CD14-positive monocyte (primary cell): ENCODE results near the gene NXT1. TPM values are rescaled to one million over a fixed set of nuclear protein-coding genes. Genes with fewer than 3 reads are reported as not detected.

Experiments
- DNase-seq, 3 donors: peaks; one replicate each; pipeline ENCODE4 v3.0.0-alpha.2; 2011 to 2022
- H2AFZ ChIP-seq: 2 replicates; pipeline ENCODE4 v1.6.0; 2012; ENCODE audit warnings: mild to moderate bottlenecking, low read depth, low read length, inconsistent platforms; ENCODE audit not compliant: insufficient read depth, poor library complexity, severe bottlenecking
- H3K27ac ChIP-seq, 2 donors: 1 replicate in 1 of 2; 2 replicates in 1 of 2; pipeline ENCODE4 v1.5.1; 2012 to 2013; ENCODE audit warnings: low read length in 2 of 2, control low read depth in 1 of 2, inconsistent platforms in 1 of 2, low read depth in 1 of 2, mild to moderate bottlenecking in 1 of 2
- H3K27me3 ChIP-seq, 2 donors: one replicate each; pipeline versions ENCODE4 v1.6.0 to v1.6.1; 2011 to 2013; ENCODE audit warnings: low read length in 2 of 2; ENCODE audit not compliant: control insufficient read depth in 2 of 2, insufficient read depth in 2 of 2
- H3K36me3 ChIP-seq, 2 donors: replicated peaks in 1 of 2; 1 replicate in 1 of 2; 2 replicates in 1 of 2; pipeline versions ENCODE4 v1.5.1 to v1.6.1; 2012 to 2013; ENCODE audit warnings: low read length in 2 of 2, control low read depth in 1 of 2, inconsistent platforms in 1 of 2, mild to moderate bottlenecking in 1 of 2; ENCODE audit not compliant: insufficient read depth in 2 of 2, control insufficient read depth in 1 of 2
- H3K4me1 ChIP-seq, 2 donors: 1 replicate in 1 of 2; 2 replicates in 1 of 2; pipeline versions ENCODE4 v1.5.1 to v1.6.1; 2012 to 2013; ENCODE audit warnings: low read length in 2 of 2, control low read depth in 1 of 2, inconsistent platforms in 1 of 2, mild to moderate bottlenecking in 1 of 2, moderate library complexity in 1 of 2; ENCODE audit not compliant: insufficient read depth in 2 of 2, control insufficient read depth in 1 of 2
- H3K4me2 ChIP-seq: replicated peaks from 2 replicates; pipeline ENCODE3; 2012; ENCODE audit warnings: low read length, moderate library complexity, mild to moderate bottlenecking; ENCODE audit not compliant: poor library complexity, severe bottlenecking; ENCODE audit errors: extremely low read depth
- H3K4me3 ChIP-seq, 3 experiments: fragments of 200-600 bp in 1 of 3; sonication (generic) in 1 of 3; replicated peaks in 1 of 3; 1 replicate in 2 of 3; 2 replicates in 1 of 3; pipeline ENCODE4 v1.5.1; 2011 to 2013; ENCODE audit warnings: low read length in 3 of 3, mild to moderate bottlenecking in 3 of 3, control low read depth in 2 of 3, low read depth in 2 of 3, inconsistent platforms in 1 of 3, moderate library complexity in 1 of 3
- H3K79me2 ChIP-seq: 2 replicates; pipeline ENCODE4 v1.6.0; 2012; ENCODE audit warnings: mild to moderate bottlenecking, control low read depth, inconsistent platforms, low read length, moderate library complexity; ENCODE audit not compliant: insufficient read depth
- H3K9ac ChIP-seq: 2 replicates; pipeline ENCODE4 v1.6.0; 2017; ENCODE audit warnings: low read length, mild to moderate bottlenecking; ENCODE audit not compliant: insufficient read depth, poor library complexity, severe bottlenecking
- H3K9me3 ChIP-seq, 2 donors: replicated peaks in 1 of 2; 1 replicate in 1 of 2; 2 replicates in 1 of 2; pipeline versions ENCODE4 v1.5.1 to v1.6.1; 2012 to 2013; ENCODE audit warnings: low read length in 2 of 2, control low read depth in 1 of 2; ENCODE audit not compliant: control insufficient read depth in 1 of 2, insufficient read depth in 1 of 2
- H4K20me1 ChIP-seq: 2 replicates; pipeline ENCODE4 v1.6.0; 2012; ENCODE audit warnings: mild to moderate bottlenecking, low read length, control low read depth, moderate library complexity; ENCODE audit not compliant: insufficient read depth
- H3K27ac Mint-ChIP-seq, 7 donors: one replicate each; pipeline ENCODE4 v1.8.0; 2020; ENCODE audit warnings: mild to moderate bottlenecking in 7 of 7, mixed read lengths in 7 of 7, moderate library complexity in 6 of 7, inconsistent platforms in 2 of 7
- H3K27me3 Mint-ChIP-seq, 3 donors: one replicate each; pipeline ENCODE4 v1.8.0; 2021 to 2022; ENCODE audit warnings: low read depth in 3 of 3, mild to moderate bottlenecking in 3 of 3, mixed read lengths in 3 of 3, moderate library complexity in 3 of 3, inconsistent platforms in 1 of 3
- H3K36me3 Mint-ChIP-seq, 2 donors: one replicate each; pipeline ENCODE4 v1.8.0; 2020; ENCODE audit warnings: mixed read lengths in 2 of 2, inconsistent platforms in 1 of 2, mild to moderate bottlenecking in 1 of 2
- H3K4me1 Mint-ChIP-seq: one replicate; pipeline ENCODE4 v1.8.0; 2020; ENCODE audit warnings: mild to moderate bottlenecking, mixed read lengths
- H3K4me3 Mint-ChIP-seq, 2 donors: one replicate each; pipeline ENCODE4 v1.8.0; 2020; ENCODE audit warnings: mild to moderate bottlenecking in 2 of 2, mixed read lengths in 2 of 2, moderate library complexity in 1 of 2
- H3K9me3 Mint-ChIP-seq, 7 donors: one replicate each; pipeline ENCODE4 v1.8.0; 2020 to 2022; ENCODE audit warnings: mixed read lengths in 7 of 7, mild to moderate bottlenecking in 6 of 7, moderate library complexity in 6 of 7, inconsistent platforms in 2 of 7
- CTCF ChIP-seq: fragments of 200-600 bp; IDR thresholded peaks from one replicate; pipeline ENCODE4 v1.8.0; 2022; ENCODE audit warnings: antibody characterized with exemption, mild to moderate bottlenecking
- WGBS: methylation state at CpG from one replicate; pipeline ENCODE4 v1.1.5; 2013; ENCODE audit warnings: missing lambda C conversion rate; ENCODE audit not compliant: insufficient coverage; 5-methylcytosine and 5-hydroxymethylcytosine counted together
- intact Hi-C, 2 donors: fragments of 100-400 bp; cut with micrococcal nuclease; formaldehyde crosslinking; loops; one replicate each; pipeline versions ENCODE4 v1.15.0 to v1.15.1; 2023
- polyA plus RNA-seq, 3 donors: library from polyadenylated mRNA; depleted of rRNA in 1 of 3; unstranded in 2 of 3; stranded (reverse) in 1 of 3; fragments of 300-500 nt in 2 of 3; fragments of >200 nt in 1 of 3; fragmentation: Illumina TruSeq in 2 of 3; gene quantifications; 1 replicate in 2 of 3; 2 replicates in 1 of 3; pipeline ENCODE4 v1.2.3, GENCODE V29; 2012 to 2021

Gene NXT1
- polyA plus RNA-seq, 3 donors = 37.8 to 140 (median 39.4) TPM

DNA sequence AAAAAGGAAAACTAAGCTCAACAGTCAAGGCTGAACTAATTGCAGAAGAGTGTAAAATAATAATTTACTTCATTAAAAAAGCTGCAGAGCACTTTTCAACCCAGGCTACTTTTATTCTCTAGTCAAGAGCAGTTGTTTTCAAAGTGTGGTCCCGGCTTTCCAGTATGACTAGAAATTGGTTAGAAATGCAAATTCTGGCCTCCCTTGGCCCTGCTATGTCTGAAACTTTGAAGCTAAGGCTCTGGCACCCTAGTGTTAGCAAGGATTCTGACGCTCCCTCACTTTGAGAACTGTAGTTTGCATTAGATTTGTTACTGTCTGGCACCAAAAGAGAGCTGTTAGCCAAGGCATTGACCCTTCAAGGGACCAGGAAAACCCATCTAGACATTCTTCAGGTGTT is 9.5 kb upstream of the NXT1 start:
- intact Hi-C loops = loop anchor here (5.0 to 10.0 kb wide), 6 partner anchors 64 to 1004 kb away; no protein-coding TSS in a partner anchor
- TF ChIP-seq CTCF = no peak
- DNase-seq = no peak
- Histone ChIP-seq H2AFZ (no peak overlapping the region), H4K20me1 (no peaks in the 10 kb centered on the region), H3K27me3 (no peaks in the 10 kb centered on the region), H3K27ac (no peak overlapping the region), H3K79me2 (no peaks in the 10 kb centered on the region), H3K4me2 (no peak overlapping the region), H3K9ac (no peak overlapping the region), H3K4me3 (no peak overlapping the region), H3K9me3 (no peaks in the 10 kb centered on the region), H3K36me3 (no peaks in the 10 kb centered on the region), H3K4me1 (no peaks in the 10 kb centered on the region)
- Mint-ChIP-seq H3K27me3 (peaks cover 0 to 5% (median 0%) of the 10 kb centered on the region in 3 donors), H3K4me1 (peaks cover 2% of the 10 kb centered on the region), H3K36me3 (no peaks in the 10 kb centered on the region), H3K4me3 (no peak overlapping the region), H3K27ac (no peak overlapping the region), H3K9me3 (peaks cover 0 to 2% (median 0%) of the 10 kb centered on the region in 7 donors)
- whole genome bisulfite sequencing = 100% methylated on average over 2 of the region's 2 CpGs

- H3K79me2 ChIP-seq = no peaks in the 10 kb centered on the region
- no peaks in the 10 kb centered on the region for H4K20me1 ChIP-seq
- TF ChIP-seq CTCF = no peak
- no peak overlapping the region for H2AFZ ChIP-seq
- peaks cover 0 to 5% (median 0%) of the 10 kb centered on the region in 3 donors for H3K27me3 Mint-ChIP-seq
- H3K9me3 Mint-ChIP-seq = peaks cover 0 to 2% (median 0%) of the 10 kb centered on the region in 7 donors
- H3K4me3 Mint-ChIP-seq = no peak overlapping the region
- DNase-seq = no peak
- intact Hi-C loops = loop anchor here (5.0 to 10.0 kb wide), 6 partner anchors 61 to 1006 kb away; no protein-coding TSS in a partner anchor
- no peaks in the 10 kb centered on the region for H3K36me3 Mint-ChIP-seq
- H3K4me1 Mint-ChIP-seq = peaks cover 3% of the 10 kb centered on the region
- H3K4me1 ChIP-seq = no peaks in the 10 kb centered on the region
- H3K9me3 ChIP-seq = no peaks in the 10 kb centered on the region
- H3K36me3 ChIP-seq = no peaks in the 10 kb centered on the region
- H3K27ac ChIP-seq = no peak overlapping the region
- no peaks in the 10 kb centered on the region for H3K27me3 ChIP-seq
- no CpG with 5 or more reads among the region's 1 CpG for WGBS
- H3K4me2 ChIP-seq = no peak overlapping the region
- H3K9ac ChIP-seq = no peak overlapping the region
- no peak overlapping the region for H3K27ac Mint-ChIP-seq
- no peak overlapping the region for H3K4me3 ChIP-seq
These were observed 7.0 kb upstream of the NXT1 start for GRCh38 chr20:23343590-23343989.
